Activated T-cell treated with anti-CD3 and anti-CD28 coated beads, Interleukin-2, amount 50 U/mL, for 24 hours (primary cell): ENCODE measurements around the gene LTB.
"Not testable (repeated sequence)": the region's sequence is repeated elsewhere in the genome, so short reads cannot be mapped to it uniquely, and the experiment has no call there.

ENCODE experiments used
- DNase-seq: peaks from one replicate; pipeline ENCODE4 v3.0.0-alpha.2; 2020
- H3K27ac Mint-ChIP-seq: 2 replicates; pipeline ENCODE4 v1.8.0; 2020; ENCODE audit warnings: mild to moderate bottlenecking, mixed read lengths
- H3K27me3 Mint-ChIP-seq: 2 replicates; pipeline ENCODE4 v1.8.0; 2020; ENCODE audit warnings: mixed read lengths
- H3K36me3 Mint-ChIP-seq: 2 replicates; pipeline ENCODE4 v1.8.0; 2020; ENCODE audit warnings: low read depth, mixed read lengths
- H3K4me1 Mint-ChIP-seq: 2 replicates; pipeline ENCODE4 v1.8.0; 2020; ENCODE audit warnings: low read depth, mixed read lengths
- H3K4me3 Mint-ChIP-seq: 2 replicates; pipeline ENCODE4 v1.8.0; 2020; ENCODE audit warnings: mild to moderate bottlenecking, moderate library complexity, mixed read lengths
- H3K9me3 Mint-ChIP-seq: 2 replicates; pipeline ENCODE4 v1.8.0; 2020; ENCODE audit warnings: mixed read lengths

LTB gene

DNA sequence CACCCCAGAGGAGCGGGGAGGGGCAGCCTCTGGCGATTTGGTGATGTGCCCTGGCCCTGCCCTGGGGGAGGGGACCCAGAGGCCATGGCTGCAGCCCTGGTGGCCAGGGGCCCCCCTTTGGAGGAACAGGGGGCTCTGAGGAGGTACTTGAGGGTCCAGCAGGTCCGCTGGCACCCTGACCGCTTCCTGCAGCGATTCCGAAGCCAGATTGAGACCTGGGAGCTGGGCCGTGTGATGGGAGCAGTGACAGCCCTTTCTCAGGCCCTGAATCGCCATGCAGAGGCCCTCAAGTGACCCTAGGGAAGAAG lies 24.0 kb downstream of the LTB start:
- no peaks in the 10 kb centered on the region for H3K27me3 Mint-ChIP-seq
- peak overlapping the region; percentile 92 for H3K27ac Mint-ChIP-seq
- H3K9me3 Mint-ChIP-seq = peaks cover 1% of the 10 kb centered on the region
- H3K36me3 Mint-ChIP-seq = peaks cover 75% of the 10 kb centered on the region
- peaks cover 82% of the 10 kb centered on the region for H3K4me1 Mint-ChIP-seq
- peak overlapping the region; percentile 67 for H3K4me3 Mint-ChIP-seq
- DNase-seq = no peak

DNA sequence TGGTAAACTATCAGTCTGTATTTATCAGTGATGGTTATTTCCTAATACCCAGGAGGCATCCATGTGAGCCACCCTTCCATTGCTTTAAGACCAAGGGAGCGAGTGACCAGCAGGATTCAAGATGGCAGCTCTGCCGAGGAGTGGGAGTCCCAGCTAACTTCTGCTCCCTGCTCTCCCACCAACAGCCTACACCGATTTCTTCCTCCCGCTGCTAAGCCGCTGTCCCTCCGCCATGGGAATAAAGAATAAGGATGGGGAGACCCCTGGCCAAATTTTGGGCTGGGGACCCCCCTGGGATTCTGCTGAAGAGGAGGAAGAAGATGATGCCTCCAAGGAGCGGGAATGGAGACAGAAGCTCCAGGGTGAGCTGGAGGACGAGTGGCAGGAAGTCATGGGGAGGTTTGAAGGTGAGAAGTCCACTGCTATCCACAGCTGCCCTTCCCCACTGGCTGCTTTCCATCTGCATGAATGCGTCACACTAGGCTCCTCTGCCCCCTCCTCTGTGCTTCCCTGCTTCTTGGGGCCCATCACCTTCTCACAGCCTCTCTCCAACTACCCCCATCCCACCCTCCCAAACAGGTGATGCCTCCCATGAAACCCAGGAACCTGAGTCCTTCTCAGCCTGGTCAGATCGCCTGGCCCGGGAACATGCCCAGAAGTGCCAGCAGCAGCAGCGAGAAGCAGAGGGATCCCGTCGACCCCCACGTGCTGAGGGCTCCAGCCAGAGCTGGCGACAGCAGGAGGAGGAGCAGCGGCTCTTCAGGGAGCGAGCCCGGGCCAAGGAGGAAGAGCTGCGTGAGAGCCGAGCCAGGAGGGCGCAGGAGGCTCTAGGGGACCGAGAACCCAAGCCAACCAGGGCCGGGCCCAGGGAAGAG lies 24.5 kb downstream of the LTB start:
- Mint-ChIP-seq H3K9me3 (peaks cover 1% of the 10 kb centered on the region), H3K4me3 (peak overlapping the region; percentile 41), H3K27ac (peak overlapping the region; percentile 92), H3K36me3 (peaks cover 75% of the 10 kb centered on the region), H3K27me3 (no peaks in the 10 kb centered on the region), H3K4me1 (peaks cover 77% of the 10 kb centered on the region)
- no peak for DNase-seq

DNA sequence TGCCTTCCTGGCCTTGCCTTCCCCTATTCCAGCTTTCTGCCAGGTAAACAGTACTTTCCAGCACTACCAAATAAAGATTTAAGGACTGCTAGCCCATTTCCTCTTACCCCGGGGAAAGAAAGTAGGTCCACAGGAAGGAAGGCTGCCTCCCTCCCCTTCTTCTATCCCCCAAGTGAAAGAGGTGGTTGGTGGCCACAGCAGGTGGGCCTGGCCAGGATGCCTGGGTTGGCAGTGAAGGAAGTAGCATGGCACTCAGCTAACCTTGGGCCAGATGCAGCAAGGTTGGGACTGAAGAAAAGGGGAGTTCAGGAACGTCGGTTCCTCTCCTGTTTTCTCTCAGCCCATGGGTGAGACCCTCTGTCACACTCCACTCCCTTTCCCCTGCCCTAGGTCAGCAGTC lies 25.9 kb downstream of the LTB start:
- peak overlapping the region; percentile 35 for H3K27ac Mint-ChIP-seq
- peaks cover 73% of the 10 kb centered on the region for H3K4me1 Mint-ChIP-seq
- no peak overlapping the region for H3K4me3 Mint-ChIP-seq

DNA sequence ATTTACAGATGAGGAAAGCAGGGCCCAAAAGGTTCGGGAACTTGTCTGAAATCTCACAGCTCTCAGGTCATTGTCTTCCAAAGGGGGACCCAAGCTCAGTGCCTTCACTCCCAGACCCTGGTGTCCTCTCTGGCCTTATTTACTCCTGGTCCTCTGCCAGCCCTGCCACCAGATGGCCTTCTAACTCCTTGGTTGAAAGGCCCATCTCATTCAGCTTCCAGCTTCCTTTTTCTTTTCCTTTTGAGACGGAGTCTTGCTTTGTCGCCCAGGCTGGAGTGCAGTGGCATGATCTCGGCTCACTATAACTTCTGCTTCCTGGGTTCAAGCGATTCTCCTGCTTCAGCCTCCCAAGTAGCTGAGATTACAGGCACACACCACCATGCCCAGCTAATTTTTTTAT lies 30.9 kb downstream of the LTB start:
- H3K9me3 Mint-ChIP-seq, H3K27me3 Mint-ChIP-seq: not testable (repeated sequence)
- peak; percentile 76 for DNase-seq
- Mint-ChIP-seq H3K27ac (peak overlapping the region; percentile 88), H3K4me1 (peaks cover 63% of the 10 kb centered on the region), H3K36me3 (peaks cover 62% of the 10 kb centered on the region), H3K4me3 (peak overlapping the region; percentile 60)

More for the DNA sequence above, 25.9 kb downstream of the LTB start:
- Mint-ChIP-seq H3K27me3 (no peaks in the 10 kb centered on the region), H3K9me3 (no peaks in the 10 kb centered on the region), H3K36me3 (peaks cover 76% of the 10 kb centered on the region)
- no peak for DNase-seq

DNA sequence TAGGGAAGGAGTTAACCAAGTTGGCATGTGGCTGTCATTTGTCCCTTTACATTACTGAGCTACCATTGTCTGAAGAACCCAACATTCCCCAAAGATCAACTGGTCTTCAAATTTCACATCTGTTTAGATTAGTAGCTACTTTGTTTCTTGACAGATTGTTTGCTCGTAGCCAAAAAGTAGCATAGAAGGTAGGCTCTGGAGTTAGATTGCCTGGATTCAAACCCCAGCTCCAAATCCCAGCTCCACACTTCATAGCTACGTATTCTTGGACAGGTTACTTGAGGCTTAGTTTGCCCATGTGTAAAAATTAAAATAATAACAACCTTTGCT lies 33.7 kb downstream of the LTB start:
- Mint-ChIP-seq H3K9me3 (no peaks in the 10 kb centered on the region), H3K27ac (peak overlapping the region; percentile 95), H3K36me3 (peaks cover 46% of the 10 kb centered on the region), H3K4me3 (peak overlapping the region; percentile 76), H3K27me3 (no peaks in the 10 kb centered on the region), H3K4me1 (peaks cover 54% of the 10 kb centered on the region)
- no peak for DNase-seq

DNA sequence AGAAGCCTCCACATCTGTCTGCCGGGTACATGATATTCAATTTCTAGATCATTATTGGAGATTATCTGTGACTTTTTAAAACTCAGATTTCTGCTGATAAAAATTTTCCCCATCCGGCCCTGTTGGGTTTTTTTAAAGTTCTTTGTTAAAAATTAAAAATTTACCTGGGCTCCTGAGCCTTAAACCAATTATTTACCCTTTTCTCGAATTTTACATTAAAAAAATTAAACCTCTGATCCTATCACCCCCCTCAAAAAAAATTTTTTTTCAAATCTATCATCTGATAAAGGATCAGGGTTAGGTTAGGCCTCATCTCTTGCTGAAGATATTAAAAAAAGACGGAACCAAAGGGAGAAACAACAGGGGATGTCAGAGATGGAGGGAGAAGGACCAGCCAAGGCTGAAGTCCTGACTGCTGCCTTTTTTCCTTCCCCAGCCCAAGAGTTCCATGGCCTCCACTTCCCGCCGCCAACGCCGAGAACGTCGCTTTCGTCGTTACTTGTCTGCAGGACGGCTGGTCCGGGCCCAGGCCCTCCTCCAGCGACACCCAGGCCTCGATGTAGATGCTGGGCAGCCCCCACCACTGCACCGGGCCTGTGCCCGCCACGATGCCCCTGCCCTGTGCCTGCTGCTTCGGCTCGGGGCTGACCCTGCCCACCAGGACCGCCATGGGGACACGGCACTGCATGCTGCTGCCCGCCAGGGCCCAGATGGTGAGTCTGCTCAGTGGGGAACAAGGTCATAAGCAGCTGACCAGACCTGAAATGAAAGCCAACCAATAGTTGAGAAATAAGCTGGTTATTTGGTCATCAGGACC lies 34.3 kb downstream of the LTB start:
- Mint-ChIP-seq H3K36me3 (peaks cover 45% of the 10 kb centered on the region), H3K4me1 (peaks cover 56% of the 10 kb centered on the region), H3K27me3 (no peaks in the 10 kb centered on the region), H3K4me3 (peak overlapping the region; percentile 76), H3K27ac (peak overlapping the region; percentile 95), H3K9me3 (no peaks in the 10 kb centered on the region)
- no peak for DNase-seq

DNA sequence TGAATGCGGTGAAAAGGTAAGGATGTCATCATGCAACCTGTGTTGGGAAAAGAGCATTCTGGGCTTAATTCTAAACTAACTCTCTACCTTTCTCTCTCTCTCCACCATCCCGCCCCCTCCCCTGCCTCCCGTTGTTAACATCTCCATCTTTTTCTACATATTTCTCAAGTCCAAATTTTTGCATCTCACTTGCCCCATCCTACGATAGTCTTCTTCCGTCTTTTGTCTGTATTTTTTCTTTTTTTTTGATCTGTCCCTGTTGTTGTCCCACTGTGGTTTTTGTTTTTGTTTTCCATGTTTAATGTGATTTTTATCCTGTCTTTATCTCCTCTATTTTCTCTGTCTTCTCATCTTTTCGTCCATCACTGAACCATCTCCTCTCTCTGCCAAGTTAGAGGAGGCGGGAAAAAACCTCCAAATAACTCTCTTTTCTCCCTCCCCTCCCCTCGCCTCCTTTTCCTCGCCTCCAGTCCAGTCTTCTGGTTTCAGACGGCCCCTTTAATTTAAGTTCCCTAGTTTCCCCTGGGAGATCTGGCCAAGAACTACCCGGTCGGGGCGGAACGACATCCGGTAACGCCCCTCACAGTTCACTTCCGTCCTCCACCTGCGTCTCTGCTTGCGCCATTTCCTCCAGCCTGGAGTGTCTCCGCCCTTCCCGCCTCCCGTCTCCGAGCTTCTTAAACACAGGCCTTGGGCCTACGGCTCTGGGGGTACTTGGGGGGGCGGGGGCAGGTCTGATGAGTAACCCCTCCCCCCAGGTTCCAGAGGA lies 35.1 kb downstream of the LTB start, which contains the start of gene NFKBIL1:
Gene NFKBIL1 (plus strand): TSS at position 651 of the 769 bp plus-strand sequence. CDS start 87 bp downstream, at position 738.
- H3K27me3 Mint-ChIP-seq = no peaks in the 10 kb centered on the region
- H3K27ac Mint-ChIP-seq = peak within 1 kb of the TSS; percentile 95
- H3K36me3 Mint-ChIP-seq = peaks cover 49% of the 10 kb centered on the region
- no peaks in the 10 kb centered on the region for H3K9me3 Mint-ChIP-seq
- peak within 1 kb of the TSS; percentile 76 for H3K4me3 Mint-ChIP-seq
- peaks cover 57% of the 10 kb centered on the region for H3K4me1 Mint-ChIP-seq
- DNase-seq = peak; percentile 91

DNA sequence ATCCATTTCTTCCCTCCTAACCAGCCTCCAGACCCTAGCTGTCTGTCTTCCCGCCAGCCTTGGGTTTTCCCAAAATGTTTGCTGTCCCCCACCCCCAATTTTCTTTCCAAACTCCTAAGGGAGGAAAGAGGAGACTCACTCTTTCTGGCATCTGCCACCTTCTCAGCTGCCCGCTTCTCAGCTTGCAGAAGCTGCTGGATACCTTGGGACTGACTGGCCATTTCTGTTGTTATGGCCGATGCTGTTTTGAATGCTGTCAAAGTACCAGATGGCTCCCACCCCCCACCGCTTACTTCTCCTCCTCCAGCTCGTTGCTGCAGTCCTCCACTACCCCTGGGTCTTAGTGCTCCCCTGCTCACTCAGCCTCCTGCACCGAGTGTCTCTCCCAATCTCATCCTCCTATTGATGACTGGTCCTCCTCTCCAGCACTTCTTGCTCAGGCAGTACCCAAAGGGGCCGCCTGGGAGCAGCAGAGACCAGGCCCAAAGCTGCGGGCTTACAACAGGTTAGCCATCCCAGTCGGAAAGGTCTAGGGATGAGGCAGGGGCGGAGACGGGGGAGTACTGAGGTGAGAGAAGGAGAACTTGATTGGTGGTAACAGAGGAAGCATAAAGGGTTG lies 35.8 kb downstream of the LTB start, which contains the start of gene ATP6V1G2:
Gene ATP6V1G2 (minus strand): TSS at position 270 of the 619 bp plus-strand sequence. CDS start 49 bp downstream, at position 221.
- DNase-seq = peak; percentile 93
- Mint-ChIP-seq H3K36me3 (peaks cover 52% of the 10 kb centered on the region), H3K4me3 (peak within 1 kb of the TSS; percentile 76), H3K9me3 (no peaks in the 10 kb centered on the region), H3K27ac (peak within 1 kb of the TSS; percentile 95), H3K4me1 (peaks cover 54% of the 10 kb centered on the region), H3K27me3 (no peaks in the 10 kb centered on the region)

DNA sequence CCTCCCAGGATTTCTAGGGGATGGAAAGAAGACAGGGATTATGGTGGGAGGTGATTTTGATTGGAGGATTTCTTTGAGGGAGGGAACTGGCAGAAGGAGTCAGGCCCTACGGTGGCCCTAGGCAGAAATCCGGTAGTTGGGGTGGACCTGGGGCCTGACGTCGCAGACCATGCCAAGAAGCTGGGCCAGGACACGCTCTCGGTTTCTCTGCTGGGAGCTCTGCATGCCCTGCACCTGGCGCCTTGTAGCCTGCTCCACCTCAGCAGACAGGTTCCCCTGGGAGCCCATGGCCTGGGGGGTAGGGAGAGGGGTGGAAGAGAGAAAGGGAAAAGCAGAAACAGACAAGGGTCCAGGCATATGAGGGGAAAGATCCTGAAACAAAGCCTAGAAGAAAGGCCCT lies 36.9 kb downstream of the LTB start:
- H3K27me3 Mint-ChIP-seq = no peaks in the 10 kb centered on the region
- H3K9me3 Mint-ChIP-seq = no peaks in the 10 kb centered on the region
- peaks cover 54% of the 10 kb centered on the region for H3K36me3 Mint-ChIP-seq
- H3K4me3 Mint-ChIP-seq = no peak overlapping the region
- no peak for DNase-seq
- H3K4me1 Mint-ChIP-seq = peaks cover 49% of the 10 kb centered on the region
- no peak overlapping the region for H3K27ac Mint-ChIP-seq

DNA sequence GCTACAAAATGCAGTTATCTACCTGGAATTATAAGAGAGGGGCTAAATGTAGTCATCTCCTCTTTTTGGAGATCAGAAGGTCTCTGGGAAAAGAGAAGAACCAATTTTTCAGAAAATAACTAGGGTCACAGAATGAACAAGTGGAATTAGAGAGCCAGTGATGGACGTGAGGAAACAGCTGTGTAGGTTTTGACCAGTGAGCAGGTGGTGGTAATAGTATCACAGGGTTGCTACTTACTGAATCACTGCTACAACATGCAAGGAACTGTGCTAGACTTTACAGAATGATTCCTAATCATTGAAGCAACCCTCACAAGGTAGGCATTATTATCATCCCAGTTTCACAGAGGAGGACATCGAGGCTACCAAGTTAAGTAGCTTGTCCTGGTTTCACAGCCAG lies 37.5 kb downstream of the LTB start:
- H3K4me1 Mint-ChIP-seq = peaks cover 52% of the 10 kb centered on the region
- H3K9me3 Mint-ChIP-seq = no peaks in the 10 kb centered on the region
- peaks cover 55% of the 10 kb centered on the region for H3K36me3 Mint-ChIP-seq
- no peak for DNase-seq
- H3K4me3 Mint-ChIP-seq = no peak overlapping the region
- H3K27me3 Mint-ChIP-seq = no peaks in the 10 kb centered on the region
- H3K27ac Mint-ChIP-seq = no peak overlapping the region

DNA sequence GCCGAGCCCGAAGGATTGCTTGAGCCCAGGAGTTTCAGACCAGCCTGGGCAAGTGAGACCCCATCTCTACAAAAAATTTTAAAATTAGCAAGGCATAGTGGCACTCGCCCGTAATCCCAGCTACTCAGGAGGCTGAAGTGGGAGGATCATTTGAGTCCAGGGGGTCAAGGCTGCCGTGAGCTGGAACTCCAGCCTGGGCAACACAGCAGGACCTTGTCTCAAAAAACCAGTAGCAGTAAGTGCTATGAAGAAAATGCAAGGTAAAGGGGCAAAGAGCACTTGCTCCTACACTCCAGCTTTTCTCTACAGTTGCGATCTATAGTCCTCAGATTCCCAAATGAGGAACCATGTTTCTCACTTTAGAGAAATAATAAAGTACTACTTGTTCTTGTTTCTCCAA lies 38.6 kb downstream of the LTB start:
- Mint-ChIP-seq H3K27me3 (no peaks in the 10 kb centered on the region), H3K36me3 (peaks cover 56% of the 10 kb centered on the region), H3K27ac (no peak overlapping the region), H3K4me3 (peak overlapping the region; percentile 94), H3K4me1 (peaks cover 55% of the 10 kb centered on the region), H3K9me3 (no peaks in the 10 kb centered on the region)
- peak; percentile 19 for DNase-seq

DNA sequence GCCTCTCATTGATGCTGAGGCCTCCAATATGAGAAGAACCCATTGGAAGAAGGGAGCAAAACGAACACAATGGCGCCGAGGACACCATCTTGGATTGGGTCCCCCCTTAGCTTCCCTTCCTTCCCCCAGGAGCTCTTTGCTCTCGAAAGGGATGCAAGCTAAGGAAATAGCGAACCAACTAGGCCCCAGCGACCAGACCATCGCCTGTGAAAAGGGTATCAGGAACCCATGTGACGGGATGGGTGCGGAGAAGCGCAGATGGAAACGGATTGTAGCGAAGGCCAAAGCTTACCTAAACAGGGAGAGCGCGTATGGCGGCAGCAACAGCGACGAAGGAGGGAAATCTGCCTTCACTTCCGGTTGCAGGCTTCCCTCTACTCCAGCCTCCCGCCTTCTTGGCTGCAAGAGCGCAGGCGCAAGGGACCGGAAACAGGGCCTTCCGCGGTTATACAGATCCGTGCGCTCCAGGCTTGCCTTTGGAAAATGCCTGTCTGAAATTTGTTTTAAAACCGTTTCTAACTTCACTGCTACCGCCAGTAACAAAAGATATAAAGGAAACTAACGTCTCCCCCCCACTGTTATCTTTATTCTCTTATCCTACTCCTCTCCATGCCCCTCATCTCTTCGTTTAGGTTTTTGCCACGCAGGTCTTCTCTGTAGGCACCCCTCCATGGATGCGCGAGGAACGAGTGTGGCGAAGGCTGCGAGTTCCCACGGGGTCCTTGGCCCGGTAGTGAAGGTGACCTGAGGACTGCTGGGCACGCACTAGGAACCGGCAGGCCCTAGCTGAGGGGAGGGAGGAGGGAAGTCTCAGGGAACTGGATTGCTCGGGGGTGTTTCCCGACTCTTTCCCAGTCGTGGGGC lies 40.3 kb downstream of the LTB start, which contains the start of gene DDX39B:
Gene DDX39B (minus strand): TSS at position 346 of the 864 bp plus-strand sequence. CDS start 1,471 bp downstream, outside the sequence.
- Mint-ChIP-seq H3K4me1 (peaks cover 50% of the 10 kb centered on the region), H3K4me3 (peak within 1 kb of the TSS; percentile 94), H3K36me3 (peaks cover 61% of the 10 kb centered on the region), H3K9me3 (no peaks in the 10 kb centered on the region), H3K27me3 (no peaks in the 10 kb centered on the region), H3K27ac (peak within 1 kb of the TSS; percentile 95)
- DNase-seq = peak; percentile 93

DNA sequence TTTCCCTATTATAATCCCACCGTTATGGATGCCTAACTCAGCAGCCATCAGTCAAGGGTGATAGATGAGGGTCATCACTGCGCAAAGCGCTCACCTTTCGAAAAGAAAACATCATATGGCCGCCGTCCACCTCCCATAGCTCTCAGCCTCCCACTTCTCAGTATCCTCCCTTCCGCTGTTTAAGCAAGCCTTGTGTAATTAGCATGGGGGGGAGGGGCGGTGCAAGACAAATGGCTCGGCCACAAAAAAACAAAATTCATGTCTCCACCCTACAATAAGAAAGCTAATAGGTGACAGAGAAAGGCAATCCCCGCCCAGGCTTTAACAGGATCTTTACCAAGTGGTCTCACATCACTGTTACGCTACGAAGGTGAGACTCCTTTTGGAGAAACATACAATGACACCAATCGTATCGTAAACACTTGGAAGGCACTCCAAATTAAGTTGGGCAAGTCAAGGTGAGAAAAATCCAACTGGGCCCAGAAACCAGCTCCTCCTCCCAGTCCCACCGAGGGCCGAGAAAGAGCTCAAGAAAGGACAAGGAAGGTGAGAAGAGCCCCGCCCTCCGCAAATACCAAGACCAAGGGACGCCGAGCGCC lies 41.1 kb downstream of the LTB start:
- peaks cover 68% of the 10 kb centered on the region for H3K36me3 Mint-ChIP-seq
- peak; percentile 64 for DNase-seq
- peak overlapping the region; percentile 95 for H3K27ac Mint-ChIP-seq
- H3K4me3 Mint-ChIP-seq = peak overlapping the region; percentile 94
- H3K9me3 Mint-ChIP-seq = no peaks in the 10 kb centered on the region
- H3K27me3 Mint-ChIP-seq = no peaks in the 10 kb centered on the region
- peaks cover 50% of the 10 kb centered on the region for H3K4me1 Mint-ChIP-seq
